GM12891 (cell line): ENCODE measurements around the gene BEX4.
"Not testable (repeated sequence)": the region's sequence is repeated elsewhere in the genome, so short reads cannot be mapped to it uniquely, and the experiment has no call there.

Experiments
- DNase-seq: peaks from one replicate; pipeline ENCODE4 v3.0.0; 2011; ENCODE audit warnings: low spot score; ENCODE audit not compliant: insufficient read length
- FAIRE-seq: peaks from 2 replicates; lab custom pipeline; 2011; peaks lifted over from hg19 to GRCh38; lab: Jason Lieb, UNC
- PAX5 ChIP-seq: IDR thresholded peaks from 2 replicates; pipeline ENCODE4 v1.6.1; 2011; ENCODE audit warnings: low read length, moderate library complexity, mild to moderate bottlenecking; ENCODE audit not compliant: insufficient read depth, severe bottlenecking
- POLR2A ChIP-seq: IDR thresholded peaks from 2 replicates; pipeline ENCODE4 v1.6.1; 2011; ENCODE audit warnings: low read depth, low read length, control low read depth
- POLR2AphosphoS5 ChIP-seq: IDR thresholded peaks from 2 replicates; pipeline ENCODE4 v1.6.1; 2011; ENCODE audit warnings: low read depth, low read length, control low read depth
- POU2F2 ChIP-seq: IDR thresholded peaks from 2 replicates; pipeline ENCODE4 v1.6.1; 2011; ENCODE audit warnings: low read depth, mild to moderate bottlenecking, control low read depth, low read length, moderate library complexity
- SPI1 ChIP-seq: IDR thresholded peaks from 2 replicates; pipeline ENCODE4 v1.6.1; 2011; ENCODE audit warnings: low read depth, low read length, control low read depth
- TAF1 ChIP-seq: IDR thresholded peaks from 2 replicates; pipeline ENCODE4 v1.6.1; 2011; ENCODE audit warnings: low read depth, low read length, control low read depth

Gene BEX4

DNA sequence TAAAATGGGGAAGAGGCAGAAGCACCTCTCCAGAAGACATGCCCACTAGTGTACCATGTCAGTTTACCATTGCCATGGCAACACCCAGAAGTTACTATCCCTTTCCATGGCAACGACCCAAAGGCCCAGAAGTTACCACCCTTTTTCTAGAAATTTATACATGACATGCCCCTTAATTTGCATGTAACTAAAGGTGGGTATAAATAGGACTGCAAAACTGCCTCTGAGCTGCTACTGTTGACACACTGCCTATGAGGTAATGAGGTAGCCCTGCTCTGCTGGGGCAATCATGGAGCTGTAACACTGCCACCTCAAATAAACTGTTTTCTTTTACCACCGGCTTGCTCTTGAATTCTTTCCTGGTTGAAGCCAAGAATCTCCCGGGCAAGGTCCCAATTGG lies 13.9 kb upstream of the BEX4 start:
- TF ChIP-seq POLR2AphosphoS5 (no peak), POLR2A (no peak), TAF1 (no peak), POU2F2 (no peak), SPI1 (no peak), PAX5 (no peak)
- DNase-seq: no peak
- no peak for FAIRE-seq

DNA sequence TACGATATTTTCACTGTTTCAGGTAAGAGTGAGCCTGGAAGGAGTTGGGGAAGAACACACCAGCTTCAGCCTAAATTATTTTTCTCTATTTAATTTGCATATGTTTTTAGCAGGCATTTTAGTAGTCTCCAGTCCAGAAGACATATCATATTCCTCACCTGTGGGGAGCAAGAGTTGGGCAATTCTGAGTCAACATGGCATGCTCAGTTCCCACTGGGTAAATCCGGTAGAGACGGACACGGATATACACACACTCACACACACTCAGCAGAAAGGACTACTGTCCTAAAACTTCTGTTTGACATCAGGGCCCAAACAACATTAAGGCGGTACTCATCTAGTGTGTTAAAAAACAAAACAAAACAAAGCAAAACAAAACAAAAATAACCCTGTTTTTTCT lies 4.9 kb upstream of the BEX4 start:
- DNase-seq (no peak), FAIRE-seq (no peak)
- TF ChIP-seq PAX5 (no peak), POLR2A (no peak), POU2F2 (no peak), TAF1 (no peak), POLR2AphosphoS5 (no peak), SPI1 (no peak)

- no peak for DNase-seq
- TF ChIP-seq SPI1 (no peak), POLR2AphosphoS5 (no peak), POU2F2 (no peak), TAF1 (no peak)
These were observed 3.7 kb upstream of the BEX4 start for GRCh38 chrX:103211012-103211715.

GRCh38 chrX:103212749-103213457 lies 2.0 kb upstream of the BEX4 start:
- no peak for DNase-seq
- TF ChIP-seq POLR2A: no peak
- TF ChIP-seq TAF1: no peak
- no peak for TF ChIP-seq POLR2AphosphoS5
- no peak for TF ChIP-seq SPI1
- no peak for TF ChIP-seq POU2F2
- no peak for TF ChIP-seq PAX5
- no peak for FAIRE-seq

More at GRCh38 chrX:103211012-103211715, 3.7 kb upstream of the BEX4 start:
- FAIRE-seq: peak; percentile 45

GRCh38 chrX:103215425-103215991 lies 600 bp downstream of the BEX4 start:
- peak; percentile 7 for DNase-seq
- TF ChIP-seq PAX5 (no peak), POU2F2 (no peak), TAF1 (no peak), SPI1 (no peak), POLR2A (no peak), POLR2AphosphoS5 (no peak)

GRCh38 chrX:103220511-103221323 lies 5.8 kb downstream of the BEX4 start:
- FAIRE-seq (no peak), DNase-seq (no peak)
- TF ChIP-seq TAF1 (no peak), SPI1 (no peak), POLR2AphosphoS5 (no peak), POU2F2 (no peak), POLR2A (no peak), PAX5 (no peak)

More at GRCh38 chrX:103215425-103215991, 600 bp downstream of the BEX4 start:
- peak; percentile 83 for FAIRE-seq

DNA sequence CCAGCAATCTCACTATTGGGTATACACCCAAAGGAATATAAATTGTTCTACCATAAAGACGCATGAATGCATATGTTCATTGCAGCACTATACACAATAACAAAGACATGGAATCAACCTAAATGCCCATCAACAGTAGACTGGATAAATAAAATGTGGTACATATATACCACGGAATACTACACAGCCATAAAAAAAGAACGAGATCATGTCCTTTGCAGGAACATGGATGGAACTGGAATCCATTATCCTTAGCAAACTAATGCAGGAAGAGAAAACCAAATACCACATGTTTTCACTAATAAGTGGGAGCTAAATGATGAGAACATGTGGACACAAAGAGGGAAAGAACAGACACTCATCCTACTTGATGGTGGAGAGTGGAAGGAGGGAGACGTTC lies 11.0 kb downstream of the BEX4 start:
- DNase-seq, FAIRE-seq: not testable (repeated sequence)

DNA sequence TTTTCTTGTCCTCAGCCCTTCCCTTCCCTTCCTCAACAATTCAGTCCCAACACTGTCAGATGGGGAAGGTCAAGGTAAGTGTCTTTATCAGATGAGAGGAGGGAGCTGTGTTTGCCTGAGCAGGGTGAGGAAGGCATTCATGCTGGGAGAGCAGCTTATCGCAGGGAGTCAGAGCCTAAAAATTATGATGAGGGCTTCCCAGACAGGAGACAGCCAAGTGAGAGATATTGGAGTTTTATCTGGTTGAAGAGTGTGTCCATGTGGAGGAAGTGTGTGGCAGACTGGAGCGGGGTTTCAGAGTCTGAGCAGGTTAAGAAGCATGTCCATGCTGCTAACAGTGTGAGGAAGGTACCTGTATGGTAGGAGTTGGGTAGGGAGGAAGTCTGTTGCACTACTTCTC lies 18.4 kb downstream of the BEX4 start:
- TF ChIP-seq SPI1 (no peak), POU2F2 (no peak)
- DNase-seq (no peak), FAIRE-seq (no peak)

DNA sequence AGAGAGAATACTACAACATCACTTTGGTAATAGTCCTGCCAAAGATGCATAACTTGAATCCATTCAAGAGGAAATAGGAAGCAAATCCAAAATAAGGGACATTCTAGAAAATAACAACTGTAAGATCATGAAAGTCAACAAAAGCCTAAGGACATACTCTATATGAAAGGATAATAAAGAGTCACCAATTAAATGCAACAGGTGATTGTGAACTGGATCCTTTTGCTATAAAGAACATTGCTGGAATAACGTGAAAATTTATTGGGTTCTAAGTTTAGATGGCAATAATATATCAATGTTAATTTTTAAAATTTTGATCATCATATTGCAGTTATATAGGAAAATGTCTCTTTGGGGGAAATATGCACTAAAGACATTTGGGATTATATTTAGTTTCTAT lies 20.0 kb downstream of the BEX4 start:
- no peak for FAIRE-seq
- TF ChIP-seq POLR2AphosphoS5 (no peak), POU2F2 (no peak), TAF1 (no peak), PAX5 (no peak), SPI1 (no peak), POLR2A (no peak)
- DNase-seq: no peak

DNA sequence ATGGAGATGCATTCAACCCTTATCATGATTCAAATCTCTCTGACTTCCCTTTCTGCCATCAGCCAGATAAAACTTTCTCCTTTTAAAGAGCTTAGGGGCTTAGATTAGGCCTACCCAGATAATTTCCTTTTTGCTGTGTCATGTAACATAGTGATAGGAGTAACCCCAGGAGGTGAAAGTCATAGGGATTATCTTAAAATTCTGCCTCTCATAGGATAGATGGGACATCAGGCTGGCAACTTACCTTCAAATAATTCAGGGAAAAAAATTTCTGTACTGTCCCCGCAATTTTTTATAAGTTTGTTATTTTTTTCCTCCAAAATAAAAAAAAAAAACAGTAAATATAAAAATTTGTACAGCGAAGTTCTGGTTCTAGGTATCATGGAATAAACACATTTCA lies 20.7 kb downstream of the BEX4 start:
- not testable (repeated sequence) for DNase-seq, FAIRE-seq
